UCSD-AML1 (cell line): ENCODE measurements around the gene CPNE4.
"Not testable (repeated sequence)": the region's sequence is repeated elsewhere in the genome, so short reads cannot be mapped to it uniquely, and the experiment has no call there.

Source experiments
- DNase-seq: peaks from one replicate; lab custom pipeline; 2025; ENCODE audit not compliant: unreplicated experiment; lab: John Stamatoyannopoulos, UW

Gene CPNE4

DNA sequence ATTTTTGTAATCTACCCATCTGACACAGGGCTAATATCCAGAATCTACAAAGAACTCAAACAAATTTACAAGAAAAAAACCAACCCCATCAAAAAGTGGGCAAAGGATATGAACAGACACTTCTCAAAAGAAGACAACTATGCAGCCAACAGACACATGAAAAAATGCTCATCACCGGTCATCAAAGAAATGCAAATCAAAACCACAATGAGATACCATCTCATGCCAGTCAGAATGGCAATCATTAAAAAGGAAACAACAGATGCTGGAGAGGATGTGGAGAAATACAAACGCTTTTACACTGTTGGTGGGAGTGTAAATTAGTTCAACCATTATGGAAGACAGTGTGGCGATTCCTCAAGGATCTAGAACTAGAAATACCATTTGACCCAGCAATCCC, 548.3 kb downstream of the CPNE4 start:
- DNase-seq = not testable (repeated sequence)

GRCh38 chr3:131485119-131485518, 549.7 kb downstream of the CPNE4 start:
- no peak for DNase-seq

GRCh38 chr3:131484496-131485111, 550.2 kb downstream of the CPNE4 start:
- no peak for DNase-seq
